Neural cell (in vitro differentiated cells): Measurements from ENCODE around the gene PDE3B.

Experiments used
- EZH2 ChIP-seq: fragments of 200-600, 300-800 bp; shearing (Covaris generic), sonication (generic); IDR thresholded peaks from 2 replicates; pipeline ENCODE4 v1.6.1; 2014; ENCODE audit warnings: antibody characterized with exemption, low read length, borderline replicate concordance, mild to moderate bottlenecking; ENCODE audit not compliant: insufficient read depth, poor library complexity, severe bottlenecking
- RAD21 ChIP-seq: fragments of 450-650 bp; conservative IDR thresholded peaks from 2 replicates; pipeline ENCODE4 v1.6.1; 2014; ENCODE audit warnings: antibody characterized with exemption, mild to moderate bottlenecking, moderate library complexity
- TAF1 ChIP-seq: IDR thresholded peaks from 2 replicates; pipeline ENCODE4 v1.6.1; 2012; ENCODE audit warnings: low read depth
- TF ChIP-seq, protein P1 (sequence below): fragments of 450-650 bp; IDR thresholded peaks from 2 replicates; pipeline ENCODE4 v1.5.1; 2014; ENCODE audit warnings: antibody characterized with exemption, mild to moderate bottlenecking, moderate library complexity; ENCODE audit not compliant: poor library complexity, severe bottlenecking

DNA sequence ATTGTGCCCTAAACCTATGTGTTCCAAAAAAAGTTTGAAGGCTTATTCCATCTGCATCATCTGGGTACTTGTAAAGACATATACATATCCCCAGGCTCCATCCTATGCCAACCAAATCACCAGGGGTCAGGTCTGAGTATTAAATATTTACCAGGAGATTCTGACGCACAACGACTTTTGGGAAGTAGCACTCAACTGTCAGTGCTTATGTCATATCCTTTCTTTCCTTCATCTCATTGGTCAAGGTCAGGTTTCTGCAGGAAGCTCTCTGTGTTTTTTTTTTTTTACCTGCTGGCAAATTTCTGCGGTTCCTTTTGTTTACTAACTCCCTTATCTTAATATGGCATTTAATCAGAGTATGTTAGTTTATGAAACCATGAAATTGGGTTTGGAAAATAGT, 270.9 kb downstream of the PDE3B start:
- TF ChIP-seq EZH2 (no peak), RAD21 (no peak), TAF1 (no peak)
- TF ChIP-seq, protein P1, sequence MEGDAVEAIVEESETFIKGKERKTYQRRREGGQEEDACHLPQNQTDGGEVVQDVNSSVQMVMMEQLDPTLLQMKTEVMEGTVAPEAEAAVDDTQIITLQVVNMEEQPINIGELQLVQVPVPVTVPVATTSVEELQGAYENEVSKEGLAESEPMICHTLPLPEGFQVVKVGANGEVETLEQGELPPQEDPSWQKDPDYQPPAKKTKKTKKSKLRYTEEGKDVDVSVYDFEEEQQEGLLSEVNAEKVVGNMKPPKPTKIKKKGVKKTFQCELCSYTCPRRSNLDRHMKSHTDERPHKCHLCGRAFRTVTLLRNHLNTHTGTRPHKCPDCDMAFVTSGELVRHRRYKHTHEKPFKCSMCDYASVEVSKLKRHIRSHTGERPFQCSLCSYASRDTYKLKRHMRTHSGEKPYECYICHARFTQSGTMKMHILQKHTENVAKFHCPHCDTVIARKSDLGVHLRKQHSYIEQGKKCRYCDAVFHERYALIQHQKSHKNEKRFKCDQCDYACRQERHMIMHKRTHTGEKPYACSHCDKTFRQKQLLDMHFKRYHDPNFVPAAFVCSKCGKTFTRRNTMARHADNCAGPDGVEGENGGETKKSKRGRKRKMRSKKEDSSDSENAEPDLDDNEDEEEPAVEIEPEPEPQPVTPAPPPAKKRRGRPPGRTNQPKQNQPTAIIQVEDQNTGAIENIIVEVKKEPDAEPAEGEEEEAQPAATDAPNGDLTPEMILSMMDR = no peak
